Stimulated activated effector memory CD8-positive, alpha-beta T cell treated with anti-CD3 and anti-CD28 coated beads, Interleukin-12 subunit alpha, Interleukin-12 subunit beta, amount 100 ng/mL, for 72 hours (primary cell): Measurements from ENCODE around the gene MACC1.

Experiments used
- ATAC-seq: fragments of 150-1000 bp; cut with Tn5 transposase; 2 replicates; pipeline ENCODE4 v1.10.0; 2021
- DNase-seq, 2 donors: peaks; one replicate each; pipeline ENCODE4 v3.0.0; 2021 to 2022; ENCODE audit warnings: low spot score in 2 of 2
- H3K27ac Mint-ChIP-seq: one replicate; pipeline ENCODE4 v1.8.0; 2022; ENCODE audit warnings: mild to moderate bottlenecking, mixed read lengths
- H3K36me3 Mint-ChIP-seq: one replicate; pipeline ENCODE4 v1.8.0; 2022; ENCODE audit warnings: mild to moderate bottlenecking, mixed read lengths
- H3K4me1 Mint-ChIP-seq: one replicate; pipeline ENCODE4 v1.8.0; 2022; ENCODE audit warnings: mixed read lengths
- H3K4me3 Mint-ChIP-seq: one replicate; pipeline ENCODE4 v1.8.0; 2022; ENCODE audit warnings: mild to moderate bottlenecking, mixed read lengths
- H3K9me3 Mint-ChIP-seq: one replicate; pipeline ENCODE4 v1.8.0; 2022; ENCODE audit warnings: mixed read lengths

MACC1 gene

GRCh38 chr7:20176578-20177242, 40.5 kb downstream of the MACC1 start:
- H3K4me3 Mint-ChIP-seq = no peak overlapping the region
- ATAC-seq (no peak), DNase-seq (no peak)
- H3K27ac Mint-ChIP-seq = no peak overlapping the region
- H3K36me3 Mint-ChIP-seq = no peaks in the 10 kb centered on the region
- no peaks in the 10 kb centered on the region for H3K4me1 Mint-ChIP-seq
- no peaks in the 10 kb centered on the region for H3K9me3 Mint-ChIP-seq

GRCh38 chr7:20173828-20174227, 43.4 kb downstream of the MACC1 start:
- no peaks in the 10 kb centered on the region for H3K36me3 Mint-ChIP-seq
- DNase-seq = no peak
- H3K9me3 Mint-ChIP-seq = no peaks in the 10 kb centered on the region
- no peak overlapping the region for H3K27ac Mint-ChIP-seq
- no peaks in the 10 kb centered on the region for H3K4me1 Mint-ChIP-seq
- ATAC-seq = no peak
- no peak overlapping the region for H3K4me3 Mint-ChIP-seq

GRCh38 chr7:20172736-20173334, 44.3 kb downstream of the MACC1 start:
- ATAC-seq = no peak
- no peak for DNase-seq
- H3K4me1 Mint-ChIP-seq = no peaks in the 10 kb centered on the region
- no peaks in the 10 kb centered on the region for H3K36me3 Mint-ChIP-seq
- H3K9me3 Mint-ChIP-seq = no peaks in the 10 kb centered on the region
- H3K4me3 Mint-ChIP-seq = no peak overlapping the region
- no peak overlapping the region for H3K27ac Mint-ChIP-seq

- H3K27ac Mint-ChIP-seq = no peak overlapping the region
- H3K4me3 Mint-ChIP-seq = no peak overlapping the region
- H3K9me3 Mint-ChIP-seq = no peaks in the 10 kb centered on the region
- DNase-seq = no peak
- no peaks in the 10 kb centered on the region for H3K4me1 Mint-ChIP-seq
- H3K36me3 Mint-ChIP-seq = no peaks in the 10 kb centered on the region
- ATAC-seq = no peak
Measured at GRCh38 chr7:20170633-20171032, 46.6 kb downstream of the MACC1 start.

GRCh38 chr7:20165146-20165510, 52.1 kb downstream of the MACC1 start:
- no peak overlapping the region for H3K27ac Mint-ChIP-seq
- H3K9me3 Mint-ChIP-seq = no peaks in the 10 kb centered on the region
- no peaks in the 10 kb centered on the region for H3K36me3 Mint-ChIP-seq
- DNase-seq (no peak), ATAC-seq (no peak)
- H3K4me1 Mint-ChIP-seq = no peaks in the 10 kb centered on the region
- no peak overlapping the region for H3K4me3 Mint-ChIP-seq

GRCh38 chr7:20164425-20165145, 52.6 kb downstream of the MACC1 start:
- ATAC-seq = no peak
- H3K27ac Mint-ChIP-seq = no peak overlapping the region
- H3K4me1 Mint-ChIP-seq = no peaks in the 10 kb centered on the region
- no peak for DNase-seq
- no peak overlapping the region for H3K4me3 Mint-ChIP-seq
- no peaks in the 10 kb centered on the region for H3K9me3 Mint-ChIP-seq
- H3K36me3 Mint-ChIP-seq = no peaks in the 10 kb centered on the region

- Mint-ChIP-seq H3K27ac (no peak overlapping the region), H3K4me1 (no peaks in the 10 kb centered on the region), H3K36me3 (no peaks in the 10 kb centered on the region), H3K9me3 (no peaks in the 10 kb centered on the region), H3K4me3 (no peak overlapping the region)
- ATAC-seq (no peak), DNase-seq (no peak)
Measured at GRCh38 chr7:20162665-20163064, 54.5 kb downstream of the MACC1 start.

- Mint-ChIP-seq H3K27ac (no peak overlapping the region), H3K36me3 (no peaks in the 10 kb centered on the region), H3K9me3 (no peaks in the 10 kb centered on the region), H3K4me3 (no peak overlapping the region), H3K4me1 (no peaks in the 10 kb centered on the region)
- DNase-seq (no peak), ATAC-seq (no peak)
Measured at GRCh38 chr7:20159226-20159747, 57.9 kb downstream of the MACC1 start.

- H3K4me1 Mint-ChIP-seq = no peaks in the 10 kb centered on the region
- no peaks in the 10 kb centered on the region for H3K9me3 Mint-ChIP-seq
- no peak overlapping the region for H3K4me3 Mint-ChIP-seq
- H3K27ac Mint-ChIP-seq = no peak overlapping the region
- no peak for DNase-seq
- H3K36me3 Mint-ChIP-seq = no peaks in the 10 kb centered on the region
- ATAC-seq = no peak
Measured at GRCh38 chr7:20158684-20159083, 58.5 kb downstream of the MACC1 start.

- peaks cover 3% of the 10 kb centered on the region for H3K9me3 Mint-ChIP-seq
- DNase-seq (no peak), ATAC-seq (no peak)
- no peaks in the 10 kb centered on the region for H3K36me3 Mint-ChIP-seq
- H3K4me3 Mint-ChIP-seq = no peak overlapping the region
- H3K27ac Mint-ChIP-seq = no peak overlapping the region
- H3K4me1 Mint-ChIP-seq = no peaks in the 10 kb centered on the region
Measured at GRCh38 chr7:20157456-20157855, 59.7 kb downstream of the MACC1 start.

GRCh38 chr7:20153999-20154398, 63.2 kb downstream of the MACC1 start:
- Mint-ChIP-seq H3K36me3 (no peaks in the 10 kb centered on the region), H3K27ac (no peak overlapping the region), H3K9me3 (peaks cover 6% of the 10 kb centered on the region), H3K4me3 (no peak overlapping the region), H3K4me1 (no peaks in the 10 kb centered on the region)
- DNase-seq = no peak
- ATAC-seq = no peak

GRCh38 chr7:20153567-20153966, 63.6 kb downstream of the MACC1 start:
- no peak for DNase-seq
- no peaks in the 10 kb centered on the region for H3K36me3 Mint-ChIP-seq
- no peaks in the 10 kb centered on the region for H3K4me1 Mint-ChIP-seq
- ATAC-seq = no peak
- H3K27ac Mint-ChIP-seq = no peak overlapping the region
- no peak overlapping the region for H3K4me3 Mint-ChIP-seq
- H3K9me3 Mint-ChIP-seq = peaks cover 6% of the 10 kb centered on the region

GRCh38 chr7:20152511-20152910, 64.7 kb downstream of the MACC1 start:
- no peaks in the 10 kb centered on the region for H3K4me1 Mint-ChIP-seq
- no peak overlapping the region for H3K4me3 Mint-ChIP-seq
- ATAC-seq (no peak), DNase-seq (no peak)
- H3K36me3 Mint-ChIP-seq = no peaks in the 10 kb centered on the region
- H3K9me3 Mint-ChIP-seq = peaks cover 6% of the 10 kb centered on the region
- H3K27ac Mint-ChIP-seq = no peak overlapping the region

GRCh38 chr7:20151708-20152456, 65.3 kb downstream of the MACC1 start:
- H3K9me3 Mint-ChIP-seq = peaks cover 6% of the 10 kb centered on the region
- ATAC-seq (no peak), DNase-seq (no peak)
- H3K4me3 Mint-ChIP-seq = no peak overlapping the region
- H3K4me1 Mint-ChIP-seq = no peaks in the 10 kb centered on the region
- H3K27ac Mint-ChIP-seq = no peak overlapping the region
- H3K36me3 Mint-ChIP-seq = no peaks in the 10 kb centered on the region

- Mint-ChIP-seq H3K27ac (no peak overlapping the region), H3K4me1 (no peaks in the 10 kb centered on the region), H3K4me3 (no peak overlapping the region), H3K9me3 (peaks cover 4% of the 10 kb centered on the region), H3K36me3 (no peaks in the 10 kb centered on the region)
- no peak for ATAC-seq
- DNase-seq = no peak
Measured at GRCh38 chr7:20146451-20146850, 70.7 kb downstream of the MACC1 start.
